Suprapubic skin (tissue), 4 donors: ENCODE data around the gene DLL4.

Experiments used
- CTCF ChIP-seq, 2 donors: fragments of 200-600 bp in 1 of 2; fragments of 450-650 bp in 1 of 2; sonication (generic) in 1 of 2; IDR thresholded peaks; one replicate each; pipeline ENCODE4 v1.5.1; 2016 to 2019; ENCODE audit warnings: antibody characterized with exemption in 2 of 2, mild to moderate bottlenecking in 1 of 2, moderate library complexity in 1 of 2
- EP300 ChIP-seq: sonication (generic); formaldehyde crosslinking; IDR thresholded peaks from one replicate; pipeline ENCODE4 v1.6.1; 2017; ENCODE audit warnings: antibody characterized with exemption
- POLR2A ChIP-seq, 2 donors: fragments of 450-650 bp; IDR thresholded peaks; one replicate each; pipeline ENCODE4 v1.6.1; 2017; ENCODE audit warnings: antibody characterized with exemption in 2 of 2, mild to moderate bottlenecking in 2 of 2, moderate library complexity in 2 of 2
- POLR2AphosphoS5 ChIP-seq, 3 donors: sonication (generic); formaldehyde crosslinking; IDR thresholded peaks; one replicate each; pipeline ENCODE4 v1.6.1; 2017; ENCODE audit warnings: antibody characterized with exemption in 3 of 3

DNA sequence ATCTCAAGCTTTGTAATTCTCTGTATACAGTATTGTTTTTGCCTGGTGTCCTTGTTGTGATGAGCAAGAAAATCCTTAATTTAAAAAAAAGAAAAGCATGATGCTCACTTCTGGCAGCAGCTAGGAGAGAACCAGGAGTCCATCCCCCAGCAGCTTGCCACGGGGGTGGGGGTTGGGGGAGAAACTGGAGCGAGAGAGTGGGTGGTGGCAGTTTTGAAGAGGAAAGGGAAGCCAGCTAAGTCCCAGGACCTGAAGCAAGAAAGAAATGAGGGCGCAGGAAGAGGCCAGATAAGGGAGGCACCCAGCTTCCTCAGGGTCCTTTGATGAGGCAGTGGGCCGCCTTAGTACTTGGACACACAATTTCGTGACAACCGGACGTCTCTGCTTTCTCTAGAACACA is 47.7 kb downstream of the DLL4 start:
- TF ChIP-seq CTCF (IDR thresholded peaks at IDR 0.05): no peak
- TF ChIP-seq POLR2AphosphoS5 (IDR thresholded peaks at IDR 0.05): no peak
- TF ChIP-seq POLR2A (IDR thresholded peaks at IDR 0.05): no peak
- TF ChIP-seq EP300: no peak
